Adrenal gland (tissue), 12 donors: Measurements from ENCODE around the gene CNOT2. TPM values are rescaled to one million over a fixed set of nuclear protein-coding genes. Genes with fewer than 3 reads are reported as not detected.
"Not testable (repeated sequence)": the region's sequence is repeated elsewhere in the genome, so short reads cannot be mapped to it uniquely, and the experiment has no call there.

Experiments used
- DNase-seq, 7 donors: peaks; one replicate each; pipeline ENCODE4 v3.0.0-alpha.2; 2019 to 2020
- H3K27ac ChIP-seq, 5 donors: fragments of 200-600 bp; sonication (generic) in 4 of 5; 1 replicate in 3 of 5; 2 replicates in 2 of 5; pipeline versions ENCODE4 v1.5.1 to v1.8.0; 2016 to 2020; ENCODE audit warnings: mild to moderate bottlenecking in 1 of 5
- H3K27me3 ChIP-seq: fragments of 200-600 bp; 2 replicates; pipeline ENCODE4 v1.8.0; 2021
- H3K36me3 ChIP-seq, 2 donors: fragments of 200-600 bp; replicated peaks in 1 of 2; 1 replicate in 1 of 2; 2 replicates in 1 of 2; pipeline versions ENCODE4 v1.5.1 to v1.8.0; 2018 to 2022
- H3K4me1 ChIP-seq, 2 donors: fragments of 200-600 bp; replicated peaks in 1 of 2; 1 replicate in 1 of 2; 2 replicates in 1 of 2; pipeline versions ENCODE4 v1.5.1 to v1.8.0; 2018 to 2021
- H3K4me3 ChIP-seq, 4 donors: fragments of 200-600 bp; sonication (generic) in 3 of 4; one replicate each; pipeline ENCODE4 v1.5.1; 2016 to 2018
- H3K9me3 ChIP-seq, 3 donors: fragments of 200-600 bp; sonication (generic) in 1 of 3; replicated peaks in 1 of 3; 1 replicate in 2 of 3; 2 replicates in 1 of 3; pipeline versions ENCODE4 v1.5.1 to v1.8.0; 2016 to 2021
- POLR2A ChIP-seq, 2 donors: fragments of 450-650 bp; IDR thresholded peaks; one replicate each; pipeline ENCODE4 v1.6.1; 2017; ENCODE audit warnings: antibody characterized with exemption in 2 of 2, mild to moderate bottlenecking in 2 of 2, moderate library complexity in 1 of 2
- WGBS, 4 donors: extraction: QIAGEN DNeasy Blood & Tissue Kit in 2 of 4; methylation state at CpG; one replicate each; pipeline versions ENCODE4 v1.1.5 to v1.1.7; 2013 to 2017; 5-methylcytosine and 5-hydroxymethylcytosine counted together
- intact Hi-C, 2 donors: fragments of 100-400 bp; cut with DNase I; formaldehyde crosslinking; loops; one replicate each; pipeline versions ENCODE4 v1.14.1 to v1.15.0; 2022 to 2023
- polyA plus RNA-seq, 3 donors: library from polyadenylated mRNA; stranded (reverse); fragments of 200-250 nt in 2 of 3; fragments of 350-450 nt in 1 of 3; fragmentation: Illumina TruSeq in 1 of 3; extraction: RNeasy Lipid Tissue Mini Kit (QIAGEN cat#74804) in 1 of 3; gene quantifications; one replicate each; pipeline ENCODE4 v1.2.3, GENCODE V29; 2013 to 2014
- total RNA-seq, 9 donors: library from RNA; depleted of rRNA in 4 of 9; stranded (reverse); fragments of >200 nt in 4 of 9; fragments of 120-200 nt in 1 of 9; fragmentation: NEBNext Ultra II Directional in 1 of 9; extraction: Animal tissue kit (Norgen Biotek cat#: 25700) in 1 of 9; gene quantifications; one replicate each; pipeline versions ENCODE4 v1.1.0 to v1.2.4, GENCODE V29; 2013 to 2023
- TF ChIP-seq, protein P1 (sequence below), 6 experiments: fragments of 450-650 bp in 4 of 6; fragments of 200-600 bp in 2 of 6; sonication (generic) in 1 of 6; IDR thresholded peaks; 1 replicate in 5 of 6; 2 replicates in 1 of 6; pipeline versions ENCODE4 v1.5.1 to v1.8.0; 2016 to 2021; ENCODE audit warnings: antibody characterized with exemption in 6 of 6, mild to moderate bottlenecking in 2 of 6, moderate library complexity in 1 of 6
- donor health status: healthy with polysubstance abuse.
- donor health status: Bipolar disorder and iron deficiency.
- donor health status: DM: yes; HTN: yes; CAD: no.
- donor health status: DM: no; HTN: no; CAD: no.
- donor health status: DM: no; HTN: no; CAD: no.
- donor health status: DM: yes; HTN: yes; CAD: no.

Gene CNOT2
- total and polyA plus RNA-seq, 12 donors = 33.4 to 127 (median 57.1) TPM

DNA sequence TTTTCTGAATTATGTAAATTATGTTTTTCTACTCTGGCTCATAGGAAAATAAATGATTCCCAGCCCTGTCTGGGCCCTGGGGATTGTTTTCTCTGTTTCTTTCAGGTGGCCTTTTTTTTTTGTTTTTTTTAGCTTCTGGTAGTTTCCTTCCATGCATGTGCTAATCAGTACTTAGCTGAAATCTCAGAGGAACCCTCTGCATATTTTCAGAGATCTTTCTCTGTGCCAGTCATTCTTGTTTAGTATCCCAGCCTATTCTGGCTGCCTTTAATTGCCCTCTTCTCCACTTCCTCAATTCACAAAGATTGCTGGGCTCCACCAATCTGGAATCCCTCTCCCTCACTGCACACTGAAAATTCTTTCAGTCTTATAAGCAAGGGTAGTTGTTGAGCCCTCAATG is 46.9 kb downstream of the CNOT2 start:
- H3K36me3 ChIP-seq = peaks cover 0 to 5% of the 10 kb centered on the region in 2 donors
- H3K27me3 ChIP-seq = no peaks in the 10 kb centered on the region
- no peak overlapping the region for H3K4me3 ChIP-seq
- no peaks in the 10 kb centered on the region for H3K9me3 ChIP-seq
- intact Hi-C loops = no loop called here
- no peak for DNase-seq
- TF ChIP-seq POLR2A (IDR thresholded peaks at IDR 0.05) = no peak
- TF ChIP-seq, protein P1, sequence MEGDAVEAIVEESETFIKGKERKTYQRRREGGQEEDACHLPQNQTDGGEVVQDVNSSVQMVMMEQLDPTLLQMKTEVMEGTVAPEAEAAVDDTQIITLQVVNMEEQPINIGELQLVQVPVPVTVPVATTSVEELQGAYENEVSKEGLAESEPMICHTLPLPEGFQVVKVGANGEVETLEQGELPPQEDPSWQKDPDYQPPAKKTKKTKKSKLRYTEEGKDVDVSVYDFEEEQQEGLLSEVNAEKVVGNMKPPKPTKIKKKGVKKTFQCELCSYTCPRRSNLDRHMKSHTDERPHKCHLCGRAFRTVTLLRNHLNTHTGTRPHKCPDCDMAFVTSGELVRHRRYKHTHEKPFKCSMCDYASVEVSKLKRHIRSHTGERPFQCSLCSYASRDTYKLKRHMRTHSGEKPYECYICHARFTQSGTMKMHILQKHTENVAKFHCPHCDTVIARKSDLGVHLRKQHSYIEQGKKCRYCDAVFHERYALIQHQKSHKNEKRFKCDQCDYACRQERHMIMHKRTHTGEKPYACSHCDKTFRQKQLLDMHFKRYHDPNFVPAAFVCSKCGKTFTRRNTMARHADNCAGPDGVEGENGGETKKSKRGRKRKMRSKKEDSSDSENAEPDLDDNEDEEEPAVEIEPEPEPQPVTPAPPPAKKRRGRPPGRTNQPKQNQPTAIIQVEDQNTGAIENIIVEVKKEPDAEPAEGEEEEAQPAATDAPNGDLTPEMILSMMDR (IDR thresholded peaks at IDR 0.05) = no peak
- H3K27ac ChIP-seq = no peak overlapping the region
- peaks cover 0 to 14% of the 10 kb centered on the region in 2 donors for H3K4me1 ChIP-seq

DNA sequence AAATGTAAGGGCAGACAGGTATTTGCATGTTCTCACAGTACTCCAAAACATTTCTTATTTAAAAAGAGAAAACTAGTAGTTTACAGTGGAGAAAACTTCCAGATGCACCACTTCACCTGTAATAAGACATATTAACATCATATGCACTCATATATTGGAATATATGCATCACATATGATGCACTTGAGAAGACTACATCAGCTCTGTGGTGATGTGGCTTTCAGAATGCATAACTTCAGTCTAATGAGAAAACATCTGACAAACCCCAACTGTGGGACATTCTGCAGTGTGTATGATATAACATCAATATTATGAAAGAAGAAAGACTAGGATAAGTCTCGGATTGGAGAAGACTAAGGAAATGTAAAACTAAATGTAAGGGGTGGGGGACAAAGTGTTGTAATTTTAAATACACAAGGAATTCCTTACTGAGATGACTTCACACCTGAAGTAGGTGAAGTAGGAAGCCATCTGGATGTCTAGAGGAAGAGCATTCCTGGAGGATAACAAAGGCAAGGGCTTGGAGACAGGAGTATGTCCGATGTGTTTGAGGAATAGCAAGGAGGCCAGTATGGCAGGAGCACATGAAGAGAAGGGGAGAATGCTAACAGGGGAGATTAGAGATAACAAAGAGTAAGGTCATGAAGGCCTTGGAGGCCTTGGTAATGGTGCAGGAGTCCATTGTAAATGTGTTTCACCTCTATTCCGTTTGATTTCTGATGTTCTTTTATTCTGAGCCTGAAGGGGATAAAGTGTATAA is 49.0 kb downstream of the CNOT2 start:
- H3K27me3 ChIP-seq = no peaks in the 10 kb centered on the region
- H3K9me3 ChIP-seq = no peaks in the 10 kb centered on the region
- no peak overlapping the region for H3K4me3 ChIP-seq
- intact Hi-C loops = no loop called here
- no peak for TF ChIP-seq POLR2A (IDR thresholded peaks at IDR 0.05)
- 72 to 76% (median 74%) methylated on average over 3 of the region's 3 CpGs for WGBS, 4 donors
- DNase-seq = no peak
- no peaks in the 10 kb centered on the region for H3K36me3 ChIP-seq
- no peak overlapping the region for H3K27ac ChIP-seq
- peaks cover 0 to 14% of the 10 kb centered on the region in 2 donors for H3K4me1 ChIP-seq

DNA sequence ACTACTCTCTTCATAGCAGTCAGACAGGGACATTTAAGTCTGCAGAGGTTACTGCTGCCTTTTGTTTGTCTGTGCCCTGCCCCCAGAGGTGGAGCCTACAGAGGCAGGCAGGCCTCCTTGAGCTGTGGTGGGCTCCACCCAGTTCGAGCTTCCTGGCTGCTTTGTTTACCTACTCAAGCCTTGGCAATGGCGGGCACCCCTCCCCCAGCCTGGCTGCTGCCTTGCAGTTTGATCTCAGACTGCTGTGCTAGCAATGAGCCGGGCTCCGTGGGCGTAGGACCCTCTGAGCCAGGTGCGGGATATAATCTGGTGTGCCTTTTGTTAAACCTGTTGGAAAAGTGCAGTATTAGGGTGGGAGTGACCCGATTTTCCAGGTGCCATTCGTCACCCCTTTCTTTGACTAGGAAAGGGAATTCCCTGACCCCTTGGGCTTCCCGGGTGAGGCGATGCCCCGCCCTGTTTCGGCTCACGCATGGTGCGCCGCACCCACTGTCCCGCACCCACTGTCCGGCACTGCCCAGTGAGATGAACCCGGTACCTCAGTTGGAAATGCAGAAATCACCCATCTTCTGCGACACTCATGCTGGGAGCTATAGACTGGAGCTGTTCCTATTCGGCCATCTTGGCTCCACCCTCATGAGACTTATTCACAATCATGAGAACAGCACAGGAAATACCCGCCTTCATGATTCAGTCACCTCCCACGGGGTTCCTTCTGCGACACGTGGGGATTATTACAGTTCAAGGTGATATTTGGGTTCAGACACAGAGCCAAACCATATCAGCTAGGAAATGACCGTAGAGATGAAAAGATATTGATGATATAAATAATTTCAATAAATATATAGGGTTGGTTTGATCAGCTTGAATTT is 61.7 kb downstream of the CNOT2 start:
- H3K4me1 ChIP-seq, H3K4me3 ChIP-seq, H3K27ac ChIP-seq, intact Hi-C loops, H3K36me3 ChIP-seq, H3K9me3 ChIP-seq, H3K27me3 ChIP-seq, DNase-seq: not testable (repeated sequence)
- 88 to 95% (median 92%) methylated on average over 20 to 25 of the region's 25 CpGs for WGBS, 4 donors

DNA sequence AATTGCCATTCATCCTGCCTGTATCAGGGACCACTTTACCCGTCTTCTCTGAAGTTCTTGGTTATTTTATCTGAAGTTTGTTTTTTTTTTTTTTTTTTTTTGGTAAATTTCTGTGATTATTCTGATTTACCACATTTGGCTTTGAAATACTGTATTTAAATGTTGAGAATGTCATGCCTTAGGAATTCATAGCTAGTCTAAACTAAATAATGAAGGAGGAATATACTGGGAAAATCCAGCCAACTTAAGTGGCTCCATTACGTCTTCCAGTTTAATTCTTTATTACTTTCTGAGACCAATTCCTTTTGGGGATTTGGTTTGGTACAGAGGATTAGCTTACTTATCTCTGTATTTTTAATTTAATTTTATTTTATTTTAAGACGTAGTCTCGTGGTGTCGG is 62.6 kb downstream of the CNOT2 start:
- no peak overlapping the region for H3K27ac ChIP-seq
- H3K4me3 ChIP-seq = no peak overlapping the region
- DNase-seq = no peak
- no peaks in the 10 kb centered on the region for H3K27me3 ChIP-seq
- WGBS, 4 donors = 93 to 98% (median 96%) methylated on average over 5 of the region's 5 CpGs
- H3K36me3 ChIP-seq = no peaks in the 10 kb centered on the region
- intact Hi-C loops = no loop called here
- H3K4me1 ChIP-seq = no peaks in the 10 kb centered on the region
- TF ChIP-seq, protein P1 (IDR thresholded peaks at IDR 0.05) = no peak
- no peak for TF ChIP-seq POLR2A (IDR thresholded peaks at IDR 0.05)
- no peaks in the 10 kb centered on the region for H3K9me3 ChIP-seq

DNA sequence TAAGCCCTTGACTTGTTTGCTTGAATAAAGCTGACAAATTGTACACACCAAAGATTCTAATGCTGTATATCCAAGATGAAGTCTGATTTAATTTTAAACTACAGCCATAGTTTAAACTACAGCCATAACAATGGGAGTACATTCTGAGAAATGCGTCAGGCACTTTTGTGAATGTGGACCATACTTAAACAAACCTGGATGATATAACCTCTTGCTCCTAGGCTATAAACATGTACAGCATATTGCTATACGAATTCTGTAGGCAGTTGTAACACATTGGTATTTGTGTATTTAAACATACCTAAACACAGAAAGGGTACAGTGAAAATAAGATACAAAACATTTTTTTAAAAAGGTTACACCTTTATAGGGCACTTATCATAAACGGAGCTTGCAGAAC is 63.4 kb downstream of the CNOT2 start:
- TF ChIP-seq, protein P1 (IDR thresholded peaks at IDR 0.05) = no peak
- TF ChIP-seq POLR2A (IDR thresholded peaks at IDR 0.05) = no peak
- no peak overlapping the region for H3K4me3 ChIP-seq
- H3K27me3 ChIP-seq = no peaks in the 10 kb centered on the region
- intact Hi-C loops = no loop called here
- WGBS, 4 donors = 93 to 95% (median 94%) methylated on average over 3 of the region's 3 CpGs
- no peak for DNase-seq
- H3K4me1 ChIP-seq = no peaks in the 10 kb centered on the region
- no peaks in the 10 kb centered on the region for H3K9me3 ChIP-seq
- H3K36me3 ChIP-seq = no peaks in the 10 kb centered on the region
- no peak overlapping the region for H3K27ac ChIP-seq
